SH-SY5Y (cell line): Measurements from ENCODE around the gene CRADD.

ENCODE experiments used
- GATA2 ChIP-seq: IDR thresholded peaks from 2 replicates; pipeline ENCODE4 v1.6.1; 2011; ENCODE audit warnings: mild to moderate bottlenecking, low read depth, low read length
- GATA3 ChIP-seq: IDR thresholded peaks from 2 replicates; pipeline ENCODE4 v1.6.1; 2011; ENCODE audit warnings: low read depth, mild to moderate bottlenecking, low read length, moderate library complexity

GRCh38 chr12:93938931-93939330 lies 261.8 kb downstream of the CRADD start:
- TF ChIP-seq GATA2 (no peak), GATA3 (no peak)
